Right hindlimb (tissue), 1 donor: ENCODE measurements around the gene EXOC6B.

ENCODE experiments used
- DNase-seq: peaks from one replicate; pipeline ENCODE4 v3.0.0-alpha.2; 2018

Gene EXOC6B

GRCh38 chr2:72141881-72142451 lies 683.9 kb downstream of the EXOC6B start:
- peak; percentile 33 for DNase-seq

GRCh38 chr2:72141032-72141645 lies 684.7 kb downstream of the EXOC6B start:
- peak; percentile 49 for DNase-seq

- no peak for DNase-seq
Observed at GRCh38 chr2:72140621-72140960, 685.2 kb downstream of the EXOC6B start.

GRCh38 chr2:72139874-72140620 lies 685.8 kb downstream of the EXOC6B start:
- peak; percentile 32 for DNase-seq

- DNase-seq, result no peak
Observed at GRCh38 chr2:72139471-72139873, 686.4 kb downstream of the EXOC6B start.

- DNase-seq, result peak; percentile 57
Observed at GRCh38 chr2:72138921-72139381, 686.9 kb downstream of the EXOC6B start.

GRCh38 chr2:72138011-72138881 lies 687.6 kb downstream of the EXOC6B start:
- DNase-seq, result peak; percentile 24

- DNase-seq, result peak; percentile 58
Observed at GRCh38 chr2:72137498-72138010, 688.3 kb downstream of the EXOC6B start.

GRCh38 chr2:72136933-72137497 lies 688.8 kb downstream of the EXOC6B start:
- DNase-seq, result peak; percentile 23

- DNase-seq, result peak; percentile 56
Observed at GRCh38 chr2:72136331-72136730, 689.5 kb downstream of the EXOC6B start.

GRCh38 chr2:72135921-72136320 lies 689.9 kb downstream of the EXOC6B start:
- DNase-seq, result no peak

GRCh38 chr2:72134997-72135800 lies 690.6 kb downstream of the EXOC6B start:
- DNase-seq, result no peak

- DNase-seq, result no peak
Observed at GRCh38 chr2:72134408-72134996, 691.3 kb downstream of the EXOC6B start.

- no peak for DNase-seq
Observed at GRCh38 chr2:72133721-72134407, 692.0 kb downstream of the EXOC6B start.

GRCh38 chr2:72132981-72133720 lies 692.7 kb downstream of the EXOC6B start:
- no peak for DNase-seq

- no peak for DNase-seq
Observed at GRCh38 chr2:72131916-72132841, 693.7 kb downstream of the EXOC6B start.

GRCh38 chr2:72131371-72131891 lies 694.4 kb downstream of the EXOC6B start:
- no peak for DNase-seq

- peak; percentile 52 for DNase-seq
Observed at GRCh38 chr2:72130659-72131360, 695.0 kb downstream of the EXOC6B start.
